Skeletal muscle tissue (tissue), 4 donors: ENCODE results near the gene SRBD1. TPM values are rescaled to one million over a fixed set of nuclear protein-coding genes. Genes with fewer than 3 reads are reported as not detected.

ENCODE experiments used
- H3K27ac ChIP-seq: one replicate; pipeline ENCODE4 v1.7.0; 2013; ENCODE audit warnings: mild to moderate bottlenecking, low read depth, low read length, inconsistent platforms
- H3K27me3 ChIP-seq, 3 donors: one replicate each; pipeline ENCODE4 v1.7.0; 2013; ENCODE audit warnings: low read length in 3 of 3; ENCODE audit not compliant: control insufficient read depth in 3 of 3, insufficient read depth in 3 of 3
- H3K36me3 ChIP-seq, 3 donors: one replicate each; pipeline ENCODE4 v1.7.0; 2013; ENCODE audit warnings: low read length in 3 of 3; ENCODE audit not compliant: control insufficient read depth in 3 of 3, insufficient read depth in 3 of 3
- H3K4me1 ChIP-seq, 3 donors: one replicate each; pipeline ENCODE4 v1.7.0; 2013; ENCODE audit warnings: low read length in 3 of 3, mild to moderate bottlenecking in 3 of 3; ENCODE audit not compliant: control insufficient read depth in 3 of 3, insufficient read depth in 3 of 3
- H3K4me3 ChIP-seq, 3 donors: one replicate each; pipeline ENCODE4 v1.7.0; 2013; ENCODE audit warnings: low read length in 3 of 3
- H3K9ac ChIP-seq, 3 donors: one replicate each; pipeline ENCODE4 v1.7.0; 2013; ENCODE audit warnings: low read length in 3 of 3, mild to moderate bottlenecking in 3 of 3, moderate library complexity in 2 of 3, low read depth in 1 of 3
- H3K9me3 ChIP-seq, 3 donors: one replicate each; pipeline ENCODE4 v1.7.0; 2013; ENCODE audit warnings: low read length in 3 of 3; ENCODE audit not compliant: control insufficient read depth in 3 of 3
- total RNA-seq: library from RNA; depleted of rRNA; stranded (reverse); fragments of >200 nt; gene quantifications from one replicate; pipeline ENCODE4 v1.2.3, GENCODE V29; 2014
- donor health status: Osteomylitis.

Gene SRBD1
- total RNA-seq, 1 donor from 2014 or later = 57.9 TPM

DNA sequence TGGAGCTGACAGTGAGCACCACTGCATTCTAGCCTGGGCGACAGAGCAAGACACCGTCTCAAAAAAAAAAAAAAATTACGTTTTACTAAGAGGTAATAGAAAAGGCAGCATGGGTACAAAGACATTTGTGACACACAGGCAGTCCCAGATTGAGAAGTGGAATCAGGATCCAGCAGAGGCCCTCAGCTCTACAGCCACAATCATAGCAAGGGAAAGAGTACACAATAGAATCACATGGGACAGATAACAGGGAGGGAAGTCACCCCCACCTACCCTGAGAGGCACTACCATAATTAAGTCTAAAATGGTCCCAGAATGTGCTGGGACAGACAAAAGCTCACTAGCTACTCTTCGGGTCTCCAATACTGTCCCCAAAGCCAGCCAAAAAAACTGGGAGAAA lies 12.5 kb downstream of the SRBD1 start:
- no peak overlapping the region for H3K4me3 ChIP-seq
- no peaks in the 10 kb centered on the region for H3K27me3 ChIP-seq
- peaks cover 4 to 12% (median 6%) of the 10 kb centered on the region in 3 donors for H3K4me1 ChIP-seq
- H3K27ac ChIP-seq = no peak overlapping the region
- H3K9me3 ChIP-seq = no peaks in the 10 kb centered on the region
- H3K36me3 ChIP-seq = peaks cover 9 to 23% (median 22%) of the 10 kb centered on the region in 3 donors
- no peak overlapping the region for H3K9ac ChIP-seq

DNA sequence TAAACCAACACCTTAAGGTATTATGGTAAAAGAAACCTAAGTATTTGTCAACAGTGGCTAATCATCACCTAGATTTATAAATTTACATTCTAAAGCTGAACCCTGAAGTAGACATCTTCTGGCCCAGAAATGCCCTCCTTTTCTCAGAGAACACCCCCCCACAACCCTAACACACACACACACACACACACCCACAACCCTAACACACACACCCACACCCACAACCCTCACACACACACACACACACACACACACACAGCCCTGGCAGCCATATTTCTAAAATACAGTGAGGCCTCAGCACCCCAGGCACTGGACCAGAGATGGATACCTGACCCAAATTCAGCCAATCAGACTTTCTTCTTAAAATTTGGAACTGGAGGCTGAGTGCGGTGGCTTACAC lies 14.3 kb downstream of the SRBD1 start:
- no peak overlapping the region for H3K27ac ChIP-seq
- H3K36me3 ChIP-seq = peaks cover 9 to 22% (median 17%) of the 10 kb centered on the region in 3 donors
- no peaks in the 10 kb centered on the region for H3K9me3 ChIP-seq
- no peaks in the 10 kb centered on the region for H3K27me3 ChIP-seq
- H3K4me3 ChIP-seq = no peak overlapping the region
- H3K9ac ChIP-seq = no peak overlapping the region
- peaks cover 4 to 12% (median 6%) of the 10 kb centered on the region in 3 donors for H3K4me1 ChIP-seq

DNA sequence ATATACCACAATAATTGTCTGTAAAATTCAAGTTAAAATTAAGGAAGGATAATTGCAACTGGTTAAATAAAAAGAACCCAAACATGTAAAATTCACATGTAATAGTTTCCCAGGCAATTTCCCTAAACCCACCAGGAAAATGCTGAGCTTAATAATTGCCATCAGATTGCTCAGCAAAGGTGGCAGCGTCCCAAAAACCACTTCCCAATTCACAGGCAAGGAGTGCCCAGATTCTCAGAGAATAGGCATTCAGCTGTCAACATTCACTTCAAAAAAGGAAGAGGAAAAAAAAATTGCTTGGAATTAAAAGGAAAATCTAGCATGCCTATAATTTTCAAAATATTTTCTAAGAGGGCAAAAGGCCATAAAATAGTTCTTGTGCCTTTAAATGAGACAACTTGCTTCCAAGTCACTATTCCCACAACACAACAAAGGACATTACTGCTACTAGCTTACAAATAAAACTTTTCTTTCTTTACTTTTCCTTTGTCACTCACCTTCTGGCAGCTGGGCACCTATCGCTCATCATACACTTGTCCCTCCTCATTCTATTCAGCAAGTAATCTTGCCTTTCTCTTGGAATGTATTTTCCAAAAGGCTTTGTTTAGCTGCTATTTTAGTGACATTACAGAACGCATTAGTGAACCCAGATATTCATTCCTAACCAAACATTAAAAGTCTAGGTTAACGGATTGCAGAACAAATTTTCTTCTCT lies 15.2 kb downstream of the SRBD1 start:
- peak overlapping the region in 1 of 3 donors; percentile 8 for H3K9ac ChIP-seq
- H3K4me1 ChIP-seq = peaks cover 4 to 12% (median 6%) of the 10 kb centered on the region in 3 donors
- no peaks in the 10 kb centered on the region for H3K9me3 ChIP-seq
- H3K27me3 ChIP-seq = no peaks in the 10 kb centered on the region
- H3K27ac ChIP-seq = no peak overlapping the region
- H3K36me3 ChIP-seq = peaks cover 6 to 19% (median 12%) of the 10 kb centered on the region in 3 donors
- H3K4me3 ChIP-seq = no peak overlapping the region

DNA sequence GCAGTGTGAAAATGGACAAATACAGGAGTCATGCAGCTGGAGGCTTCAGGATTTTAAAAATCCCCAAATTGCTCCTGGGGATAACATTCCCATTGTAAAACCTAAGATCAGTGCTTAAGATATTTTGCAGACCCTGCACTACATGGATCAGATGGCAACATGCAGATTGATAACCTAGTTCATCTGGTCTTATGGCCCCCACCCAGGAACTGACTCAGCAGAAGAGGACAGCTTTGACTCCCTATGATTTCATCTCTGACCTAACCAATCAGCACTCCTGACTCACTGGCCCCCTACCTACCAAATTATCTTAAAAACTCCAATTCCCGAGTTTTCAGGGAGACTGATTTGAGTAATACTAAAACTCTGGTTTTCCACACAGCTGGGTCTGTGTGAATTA lies 20.0 kb downstream of the SRBD1 start:
- H3K4me1 ChIP-seq = peaks cover 0 to 7% (median 4%) of the 10 kb centered on the region in 3 donors
- no peaks in the 10 kb centered on the region for H3K27me3 ChIP-seq
- H3K36me3 ChIP-seq = no peaks in the 10 kb centered on the region
- no peak overlapping the region for H3K27ac ChIP-seq
- H3K9me3 ChIP-seq = no peaks in the 10 kb centered on the region
- H3K4me3 ChIP-seq = no peak overlapping the region
- H3K9ac ChIP-seq = no peak overlapping the region

DNA sequence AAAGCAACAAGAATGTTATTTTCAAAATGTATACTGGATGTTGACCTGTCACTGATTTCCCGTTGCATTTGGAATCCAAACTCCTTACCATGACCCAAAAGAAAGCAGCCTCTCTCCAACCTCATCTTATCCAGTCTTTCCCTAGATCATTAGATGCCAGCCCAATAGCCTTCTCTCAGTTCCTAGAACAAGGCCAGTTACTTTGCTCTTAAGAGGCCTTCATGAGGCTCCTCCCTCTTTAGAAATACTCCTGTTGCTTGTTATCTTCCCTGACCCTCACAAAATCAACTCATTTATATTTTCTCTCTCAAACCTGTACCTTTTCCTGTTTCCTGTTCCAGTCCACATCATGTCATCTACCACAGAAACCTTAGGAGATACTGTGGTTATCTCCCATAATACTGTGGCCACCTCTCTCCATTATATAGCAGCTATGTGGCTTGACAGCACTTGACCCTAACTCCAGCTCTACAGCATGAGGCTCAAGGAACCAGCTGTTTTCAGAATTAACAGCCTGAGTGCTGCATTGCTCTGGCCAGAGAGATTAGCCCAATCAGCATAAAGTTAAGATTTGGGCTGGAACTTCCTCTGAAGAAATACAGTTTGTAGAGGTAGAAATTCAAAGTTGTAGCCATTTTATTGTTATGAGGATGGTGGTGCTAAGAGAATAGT lies 22.8 kb downstream of the SRBD1 start:
- H3K27ac ChIP-seq = no peak overlapping the region
- no peak overlapping the region for H3K9ac ChIP-seq
- no peak overlapping the region for H3K4me3 ChIP-seq
- H3K9me3 ChIP-seq = no peaks in the 10 kb centered on the region
- H3K27me3 ChIP-seq = no peaks in the 10 kb centered on the region
- H3K4me1 ChIP-seq = no peaks in the 10 kb centered on the region
- H3K36me3 ChIP-seq = no peaks in the 10 kb centered on the region

DNA sequence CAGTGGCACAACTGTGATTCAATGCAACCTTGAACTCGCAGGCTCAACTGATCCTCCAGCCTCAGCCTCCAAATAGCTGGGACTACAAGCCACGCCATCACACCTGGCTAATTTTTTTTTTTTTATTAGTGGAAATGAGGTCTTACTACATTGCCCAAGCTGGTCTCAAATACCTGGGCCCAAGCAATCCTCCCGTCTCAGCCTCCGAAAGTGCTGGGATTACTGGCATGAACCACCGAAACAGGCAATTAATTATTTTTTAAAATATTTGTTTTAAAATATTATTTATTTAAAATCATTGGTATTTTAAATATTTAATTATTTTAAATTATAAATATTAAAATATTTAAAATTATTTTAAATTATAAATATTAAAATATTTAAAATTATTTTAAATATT lies 24.5 kb downstream of the SRBD1 start:
- Histone ChIP-seq H3K4me3 (no peak overlapping the region), H3K27me3 (no peaks in the 10 kb centered on the region), H3K9me3 (no peaks in the 10 kb centered on the region), H3K4me1 (no peaks in the 10 kb centered on the region), H3K36me3 (no peaks in the 10 kb centered on the region), H3K27ac (no peak overlapping the region), H3K9ac (no peak overlapping the region)

DNA sequence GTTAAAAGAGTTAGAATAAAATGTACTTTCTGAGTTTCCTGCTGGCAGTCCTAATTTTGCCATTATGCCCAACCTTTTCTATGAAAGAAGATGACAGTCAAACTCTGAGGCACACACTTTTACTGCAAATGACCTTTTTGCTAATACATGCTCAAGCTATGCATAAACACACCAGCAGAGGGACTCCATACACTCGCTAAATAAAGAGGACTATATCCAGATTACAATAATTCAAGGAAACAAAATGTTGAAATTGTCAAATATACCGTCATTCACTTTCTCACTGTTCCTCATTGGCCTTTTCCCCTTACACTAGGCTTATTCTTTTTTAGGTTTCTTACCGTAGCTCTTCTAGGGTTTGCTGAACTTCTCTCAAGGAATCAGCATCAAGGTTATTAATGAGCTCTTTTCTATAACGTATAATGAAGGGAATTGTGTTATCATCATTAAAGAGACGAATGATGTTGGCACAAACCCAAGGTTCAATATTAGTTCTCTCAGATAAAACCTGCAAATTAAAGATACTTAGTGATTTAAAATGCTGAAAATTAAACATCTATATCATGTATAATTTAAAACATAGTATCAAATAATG lies 25.7 kb downstream of the SRBD1 start:
- Histone ChIP-seq H3K4me3 (peak overlapping the region in 1 of 3 donors; percentile 44), H3K36me3 (no peaks in the 10 kb centered on the region), H3K4me1 (no peaks in the 10 kb centered on the region), H3K9me3 (no peaks in the 10 kb centered on the region), H3K27me3 (no peaks in the 10 kb centered on the region), H3K27ac (no peak overlapping the region), H3K9ac (no peak overlapping the region)

DNA sequence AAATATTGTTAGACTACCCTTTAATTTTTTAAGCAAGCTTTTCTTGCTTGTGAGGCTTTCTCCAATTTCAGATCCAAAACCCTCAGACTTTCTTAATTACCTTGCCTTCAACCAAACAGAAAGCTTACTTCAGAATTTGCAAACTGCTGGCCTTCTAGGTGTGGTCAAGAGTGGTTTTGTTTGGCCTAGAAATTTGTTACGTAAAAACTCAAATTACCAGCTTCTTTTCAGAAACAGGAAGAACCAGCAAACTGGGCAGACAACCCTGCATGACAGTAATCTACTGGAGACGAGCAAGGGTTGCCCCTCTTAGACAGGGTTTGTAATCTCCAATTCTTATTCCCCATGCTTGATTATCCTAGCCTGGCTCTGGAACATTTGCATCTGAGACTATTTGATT lies 27.1 kb downstream of the SRBD1 start:
- no peak overlapping the region for H3K9ac ChIP-seq
- H3K27me3 ChIP-seq = no peaks in the 10 kb centered on the region
- no peaks in the 10 kb centered on the region for H3K9me3 ChIP-seq
- no peaks in the 10 kb centered on the region for H3K4me1 ChIP-seq
- no peak overlapping the region for H3K4me3 ChIP-seq
- no peak overlapping the region for H3K27ac ChIP-seq
- H3K36me3 ChIP-seq = no peaks in the 10 kb centered on the region

DNA sequence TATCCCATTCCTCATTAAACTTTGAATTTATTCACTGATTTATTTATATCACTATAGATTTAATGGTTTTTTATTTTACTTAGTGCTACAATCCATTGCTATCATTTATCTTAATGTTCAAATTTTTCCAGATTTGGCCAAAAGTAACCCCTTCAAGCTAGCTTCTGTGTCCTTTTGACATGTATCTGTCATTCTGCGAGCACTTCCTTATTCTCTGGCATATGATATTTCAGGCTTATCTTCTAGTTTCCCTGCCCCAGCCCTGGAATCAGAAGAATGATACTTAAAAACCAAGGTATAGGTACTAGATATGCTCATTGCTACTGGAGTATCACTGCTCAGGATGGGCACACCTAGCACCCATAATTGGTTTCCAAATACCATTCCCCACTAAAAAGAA lies 28.5 kb downstream of the SRBD1 start:
- Histone ChIP-seq H3K4me1 (no peaks in the 10 kb centered on the region), H3K27me3 (no peaks in the 10 kb centered on the region), H3K9ac (no peak overlapping the region), H3K36me3 (no peaks in the 10 kb centered on the region), H3K9me3 (no peaks in the 10 kb centered on the region), H3K27ac (no peak overlapping the region), H3K4me3 (no peak overlapping the region)
